SK-N-SH (cell line): ENCODE results near the gene APOE. TPM values are rescaled to one million over a fixed set of nuclear protein-coding genes. Genes with fewer than 3 reads are reported as not detected.

Experiments
- CTCF ChIA-PET: fragments of 300-600, 350-600 bp; formaldehyde crosslinking; extraction: SDS; loops from one replicate; lab custom pipeline; 2021; lab: Yijun Ruan, JAX
- POLR2A ChIA-PET: fragments of 350-600 bp; sonication (Branson Sonifier 250); formaldehyde crosslinking; extraction: SDS; loops from one replicate; lab custom pipeline; 2020; ENCODE audit warnings: antibody characterized with exemption, inconsistent platforms; lab: Yijun Ruan, JAX
- DNase-seq: peaks from one replicate; pipeline ENCODE4 v3.0.0; 2012
- H2AFZ ChIP-seq: fragments of 200-600 bp; sonication (generic); 2 replicates; pipeline ENCODE4 v1.8.1; 2016; ENCODE audit warnings: antibody characterized with exemption, mild to moderate bottlenecking, low read depth
- H3F3A ChIP-seq: fragments of 200-600 bp; sonication (generic); replicated peaks from 2 replicates; pipeline ENCODE3; 2016; ENCODE audit warnings: antibody characterized with exemption, mild to moderate bottlenecking; ENCODE audit not compliant: insufficient read depth
- H3K27ac ChIP-seq, 2 experiments: fragments of 200-500 bp in 1 of 2; fragments of 200-600 bp in 1 of 2; sonication (Bioruptor generic) in 1 of 2; sonication (generic), shearing (Covaris generic) in 1 of 2; 2 replicates each; pipeline versions ENCODE4 v1.5.1 to v1.6.1; 2014 to 2016; ENCODE audit warnings: low read depth in 2 of 2, inconsistent platforms in 1 of 2, low read length in 1 of 2, mild to moderate bottlenecking in 1 of 2, mixed read lengths in 1 of 2
- H3K27me3 ChIP-seq: fragments of 200-600 bp; sonication (generic), shearing (Covaris generic); 2 replicates; pipeline ENCODE4 v1.6.1; 2016; ENCODE audit warnings: mixed run types; ENCODE audit not compliant: insufficient read depth
- H3K36me3 ChIP-seq, 2 experiments: fragments of 200-500 bp in 1 of 2; fragments of 200-600 bp in 1 of 2; sonication (Bioruptor generic) in 1 of 2; sonication (generic) in 1 of 2; replicated peaks in 1 of 2; 2 replicates each; pipeline versions ENCODE3 to v1.5.1; 2014 to 2016; ENCODE audit warnings: low read length in 1 of 2, mild to moderate bottlenecking in 1 of 2; ENCODE audit not compliant: insufficient read depth in 2 of 2, control insufficient read depth in 1 of 2
- H3K4me1 ChIP-seq, 2 experiments: fragments of 200-500 bp in 1 of 2; fragments of 200-600 bp in 1 of 2; sonication (Bioruptor generic) in 1 of 2; sonication (generic), shearing (Covaris generic) in 1 of 2; 2 replicates each; pipeline versions ENCODE4 v1.5.1 to v1.6.1; 2014 to 2016; ENCODE audit warnings: low read depth in 1 of 2, low read length in 1 of 2, mixed run types in 1 of 2; ENCODE audit not compliant: insufficient read depth in 2 of 2, control insufficient read depth in 1 of 2
- H3K4me2 ChIP-seq: fragments of 200-600 bp; sonication (generic), shearing (Covaris generic); 2 replicates; pipeline ENCODE4 v1.6.1; 2017; ENCODE audit warnings: mixed run types
- H3K4me3 ChIP-seq, 2 experiments: fragments of 200-500 bp in 1 of 2; fragments of 200-600 bp in 1 of 2; sonication (Bioruptor generic) in 1 of 2; sonication (generic), shearing (Covaris generic) in 1 of 2; 2 replicates each; pipeline versions ENCODE4 v1.5.1 to v1.8.1; 2014 to 2016; ENCODE audit warnings: low read depth in 2 of 2, inconsistent platforms in 1 of 2, low read length in 1 of 2, mild to moderate bottlenecking in 1 of 2, mixed read lengths in 1 of 2, moderate library complexity in 1 of 2
- H3K79me2 ChIP-seq: fragments of 200-600 bp; sonication (generic); 2 replicates; pipeline ENCODE4 v1.8.1; 2017; ENCODE audit warnings: mild to moderate bottlenecking; ENCODE audit not compliant: insufficient read depth
- H3K9ac ChIP-seq: fragments of 200-600 bp; sonication (generic); 2 replicates; pipeline ENCODE4 v1.6.1; 2017; ENCODE audit warnings: mixed run types
- H3K9me2 ChIP-seq: fragments of 200-600 bp; sonication (generic); 2 replicates; pipeline ENCODE4 v1.6.1; 2017; ENCODE audit warnings: mixed run types
- H3K9me3 ChIP-seq: fragments of 200-600 bp; sonication (generic); 2 replicates; pipeline ENCODE4 v1.6.1; 2017; ENCODE audit warnings: mixed run types, mild to moderate bottlenecking, moderate library complexity
- H4K20me1 ChIP-seq: fragments of 200-600 bp; sonication (generic); 2 replicates; pipeline ENCODE4 v1.6.1; 2017; ENCODE audit warnings: mild to moderate bottlenecking, mixed run types; ENCODE audit not compliant: insufficient read depth
- EP300 ChIP-seq, 2 experiments: IDR thresholded peaks; 2 replicates each; pipeline versions ENCODE4 v1.4.0 to v1.6.1; 2012; ENCODE audit warnings: borderline replicate concordance in 1 of 2, low read depth in 1 of 2, low read length in 1 of 2
- EZH2phosphoT487 ChIP-seq: fragments of 200-600 bp; sonication (generic); IDR thresholded peaks from 2 replicates; pipeline ENCODE4 v1.6.1; 2017; ENCODE audit warnings: low read depth, mixed run types, mild to moderate bottlenecking, antibody characterized with exemption, moderate library complexity, borderline replicate concordance
- FOSL2 ChIP-seq: IDR thresholded peaks from 2 replicates; pipeline ENCODE4 v1.4.0; 2012; ENCODE audit warnings: low read depth, mild to moderate bottlenecking, moderate library complexity, borderline replicate concordance
- FOXJ3 ChIP-seq: sonication (generic); formaldehyde crosslinking; IDR thresholded peaks from 2 replicates; pipeline ENCODE4 v1.5.1; 2020; ENCODE audit warnings: mild to moderate bottlenecking, missing genetic modification reagents
- GABPA ChIP-seq: IDR thresholded peaks from 2 replicates; pipeline ENCODE4 v1.4.0; 2012; ENCODE audit warnings: low read depth, mild to moderate bottlenecking
- JUND ChIP-seq: IDR thresholded peaks from 2 replicates; pipeline ENCODE4 v1.4.0; 2012
- MEF2A ChIP-seq: IDR thresholded peaks from 2 replicates; pipeline ENCODE4 v1.4.0; 2012; ENCODE audit warnings: low read depth, borderline replicate concordance
- MXI1 ChIP-seq: IDR thresholded peaks from 2 replicates; pipeline ENCODE4 v1.6.1; 2012; ENCODE audit warnings: mild to moderate bottlenecking, low read depth, low read length, improper control_type of control experiment
- NFIC ChIP-seq: IDR thresholded peaks from 2 replicates; pipeline ENCODE4 v1.4.0; 2012; ENCODE audit warnings: borderline replicate concordance
- NRF1 ChIP-seq: IDR thresholded peaks from 2 replicates; pipeline ENCODE4 v1.6.1; 2012; ENCODE audit warnings: low read depth, mild to moderate bottlenecking, low read length
- RAD21 ChIP-seq: IDR thresholded peaks from 2 replicates; pipeline ENCODE4 v1.6.1; 2012; ENCODE audit warnings: mild to moderate bottlenecking, low read length
- RCOR1 ChIP-seq: fragments of 150-350 bp; IDR thresholded peaks from 2 replicates; pipeline ENCODE4 v1.6.1; 2017; ENCODE audit warnings: antibody characterized with exemption, low read length
- REST ChIP-seq: IDR thresholded peaks from 2 replicates; pipeline ENCODE4 v1.6.1; 2012; ENCODE audit warnings: mild to moderate bottlenecking, low read depth, low read length, moderate library complexity
- RFX5 ChIP-seq: IDR thresholded peaks from 2 replicates; pipeline ENCODE4 v1.6.1; 2012; ENCODE audit warnings: mild to moderate bottlenecking, improper control_type of control experiment, low read length
- SIN3A ChIP-seq: IDR thresholded peaks from 2 replicates; pipeline ENCODE4 v1.6.1; 2012; ENCODE audit warnings: low read depth, mild to moderate bottlenecking, low read length, moderate library complexity, borderline replicate concordance
- TAF1 ChIP-seq: IDR thresholded peaks from 2 replicates; pipeline ENCODE4 v1.6.1; 2012; ENCODE audit warnings: low read depth, mild to moderate bottlenecking, low read length, moderate library complexity, borderline replicate concordance
- TCF12 ChIP-seq: IDR thresholded peaks from 2 replicates; pipeline ENCODE4 v1.4.0; 2012
- USF1 ChIP-seq: IDR thresholded peaks from 2 replicates; pipeline ENCODE4 v1.4.0; 2012; ENCODE audit warnings: low read depth, borderline replicate concordance
- YY1 ChIP-seq: IDR thresholded peaks from 2 replicates; pipeline ENCODE4 v1.4.0; 2012; ENCODE audit warnings: low read depth, mild to moderate bottlenecking
- WGBS: methylation state at CpG from one replicate; pipeline ENCODE4 v1.1.6; 2017; ENCODE audit warnings: low lambda C conversion rate; 5-methylcytosine and 5-hydroxymethylcytosine counted together
- polyA plus RNA-seq, 3 experiments: library from polyadenylated mRNA; depleted of rRNA; stranded (reverse); fragments of >200 nt; gene quantifications; 2 replicates each; pipeline ENCODE4 v1.2.3, GENCODE V29; 2012
- TF ChIP-seq, protein P1 (sequence below): fragments of 200-600 bp; sonication (generic); IDR thresholded peaks from 2 replicates; pipeline ENCODE4 v1.6.1; 2017; ENCODE audit warnings: antibody characterized with exemption, mild to moderate bottlenecking, moderate library complexity

Gene APOE
- polyA plus RNA-seq, 1 of the 3 experiments (the other 2 are of a cell fraction): 56.0 TPM

DNA sequence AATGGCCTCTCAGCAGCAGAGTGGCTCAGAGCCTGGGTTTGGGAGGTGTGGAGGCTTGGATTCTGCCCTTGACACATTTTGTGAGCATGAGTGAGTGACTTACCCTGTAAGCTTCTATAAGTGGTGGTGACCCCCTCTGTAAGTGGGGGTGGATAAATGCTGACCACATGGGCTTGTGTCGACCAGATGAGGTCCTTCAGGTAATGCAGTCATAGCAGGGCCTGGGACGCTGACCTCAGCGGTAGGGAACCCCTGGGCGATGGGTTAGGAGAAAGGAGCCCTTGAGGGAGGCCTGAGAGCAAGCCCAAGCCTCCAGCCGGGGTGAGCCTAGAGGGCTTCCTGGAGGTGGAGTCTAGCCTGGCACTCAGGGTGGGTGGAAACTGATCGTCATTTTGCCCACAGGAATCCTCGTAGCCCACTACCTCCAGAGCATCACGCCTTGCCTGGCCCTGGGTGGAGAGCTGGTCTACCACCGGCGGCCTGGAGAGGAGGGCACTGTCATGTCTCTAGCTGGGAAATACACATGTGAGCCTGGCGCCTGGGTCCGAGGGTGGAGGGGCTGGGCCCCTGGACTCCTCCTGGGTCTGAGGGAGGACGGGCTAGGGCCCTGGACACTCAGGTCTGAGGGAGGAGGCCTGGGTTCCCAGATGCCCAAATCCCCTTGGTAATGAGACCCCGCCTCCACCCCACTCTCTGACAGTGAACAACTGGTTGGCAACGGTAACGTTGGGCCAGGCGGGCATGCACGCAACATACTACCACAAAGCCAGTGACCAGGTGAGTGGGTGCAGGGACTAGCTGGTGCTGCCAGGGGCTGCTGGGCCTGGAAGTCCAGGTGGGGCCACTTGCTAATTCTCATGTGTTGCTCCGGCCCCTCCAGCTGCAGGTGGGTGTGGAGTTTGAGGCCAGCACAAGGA is 5.0 kb upstream of the APOE start:
- Histone ChIP-seq H3K4me3 (no peak overlapping the region), H2AFZ (no peak overlapping the region), H3F3A (peaks cover 15% of the 10 kb centered on the region), H3K9me3 (no peaks in the 10 kb centered on the region), H3K36me3 (peaks cover 28 to 29% of the 10 kb centered on the region in 2 experiments), H3K9me2 (no peaks in the 10 kb centered on the region), H3K4me2 (no peak overlapping the region), H3K27ac (no peak overlapping the region), H3K4me1 (peaks cover 0 to 8% of the 10 kb centered on the region in 2 experiments; a peak in 1 of 4 replicates), H3K9ac (no peak overlapping the region), H4K20me1 (no peaks in the 10 kb centered on the region), H3K79me2 (peaks cover 13% of the 10 kb centered on the region; the same call in 1 of the 2 replicates), H3K27me3 (no peaks in the 10 kb centered on the region)
- CTCF ChIA-PET: interaction anchor here (0.7 to 1.2 kb wide), 2 partner anchors 51 to 52 kb away, joined by 3 to 6 read pairs; no protein-coding TSS in a partner anchor
- POLR2A ChIA-PET: no interaction called here
- no peak for TF ChIP-seq EP300 (IDR thresholded peaks at IDR 0.05; ENCODE audit: borderline replicate concordance in 1 of 2, low read depth in 1 of 2, low read length in 1 of 2)
- no peak for TF ChIP-seq MEF2A
- TF ChIP-seq, protein P1, sequence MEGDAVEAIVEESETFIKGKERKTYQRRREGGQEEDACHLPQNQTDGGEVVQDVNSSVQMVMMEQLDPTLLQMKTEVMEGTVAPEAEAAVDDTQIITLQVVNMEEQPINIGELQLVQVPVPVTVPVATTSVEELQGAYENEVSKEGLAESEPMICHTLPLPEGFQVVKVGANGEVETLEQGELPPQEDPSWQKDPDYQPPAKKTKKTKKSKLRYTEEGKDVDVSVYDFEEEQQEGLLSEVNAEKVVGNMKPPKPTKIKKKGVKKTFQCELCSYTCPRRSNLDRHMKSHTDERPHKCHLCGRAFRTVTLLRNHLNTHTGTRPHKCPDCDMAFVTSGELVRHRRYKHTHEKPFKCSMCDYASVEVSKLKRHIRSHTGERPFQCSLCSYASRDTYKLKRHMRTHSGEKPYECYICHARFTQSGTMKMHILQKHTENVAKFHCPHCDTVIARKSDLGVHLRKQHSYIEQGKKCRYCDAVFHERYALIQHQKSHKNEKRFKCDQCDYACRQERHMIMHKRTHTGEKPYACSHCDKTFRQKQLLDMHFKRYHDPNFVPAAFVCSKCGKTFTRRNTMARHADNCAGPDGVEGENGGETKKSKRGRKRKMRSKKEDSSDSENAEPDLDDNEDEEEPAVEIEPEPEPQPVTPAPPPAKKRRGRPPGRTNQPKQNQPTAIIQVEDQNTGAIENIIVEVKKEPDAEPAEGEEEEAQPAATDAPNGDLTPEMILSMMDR: no peak
- DNase-seq: no peak
- 100% methylated on average over 6 of the region's 19 CpGs for WGBS

- no peak overlapping the region for H2AFZ ChIP-seq
- no peak for DNase-seq
- H3K36me3 ChIP-seq: peaks cover 8 to 15% of the 10 kb centered on the region in 2 experiments
- TF ChIP-seq EZH2phosphoT487: no peak
- no peak for TF ChIP-seq REST
- no peak for TF ChIP-seq SIN3A
- no peak for TF ChIP-seq RFX5
- no peak for TF ChIP-seq RCOR1
- TF ChIP-seq FOSL2: no peak
- no peak for TF ChIP-seq MEF2A
- TF ChIP-seq TAF1: no peak
- no peak for TF ChIP-seq RAD21
- no peak for TF ChIP-seq FOXJ3 (CRISPR knock-in tag)
- no peak for TF ChIP-seq JUND
- no peak for TF ChIP-seq NRF1
- no peak for TF ChIP-seq TCF12
- TF ChIP-seq MXI1: no peak
- no peak for TF ChIP-seq NFIC
- TF ChIP-seq USF1: no peak
- no peak for TF ChIP-seq GABPA
- no peak for TF ChIP-seq YY1
Measured at GRCh38 chr19:44903216-44903601, 2.4 kb upstream of the APOE start.

More at GRCh38 chr19:44903216-44903601, 2.4 kb upstream of the APOE start:
- Histone ChIP-seq H3K9me2 (no peaks in the 10 kb centered on the region), H4K20me1 (no peaks in the 10 kb centered on the region), H3K4me3 (no peak overlapping the region), H3K9me3 (no peaks in the 10 kb centered on the region), H3K4me1 (peaks cover 0 to 12% of the 10 kb centered on the region in 2 experiments; a peak in 1 of 4 replicates), H3K79me2 (no peaks in the 10 kb centered on the region; the same call in 1 of the 2 replicates), H3K27me3 (no peaks in the 10 kb centered on the region), H3K27ac (no peak overlapping the region), H3K9ac (no peak overlapping the region), H3K4me2 (no peak overlapping the region), H3F3A (peaks cover 15% of the 10 kb centered on the region)
- WGBS: 74% methylated on average over 13 of the region's 15 CpGs
- ChIA-PET CTCF (interaction anchor here (0.8 to 5.2 kb wide), 13 partner anchors 8 to 436 kb away, joined by 3 to 131 read pairs (median 9); partner anchors contain the start of gene CLPTM1), POLR2A (interaction anchor here (1.5 kb wide), 1 partner anchor 11 kb away, joined by 3 read pairs; no protein-coding TSS in a partner anchor)
